Osteoblast (primary cell): ENCODE measurements around the gene MGAT4B. TPM values are rescaled to one million over a fixed set of nuclear protein-coding genes. Genes with fewer than 3 reads are reported as not detected.

Experiments
- DNase-seq: peaks from one replicate; pipeline ENCODE4 v3.0.0; 2011; ENCODE audit warnings: low spot score, mixed read lengths; ENCODE audit not compliant: insufficient read length; ENCODE audit errors: missing footprints
- H2AFZ ChIP-seq: 2 replicates; pipeline ENCODE4 v1.6.0; 2011; ENCODE audit warnings: mild to moderate bottlenecking, low read length
- H3K27ac ChIP-seq: 2 replicates; pipeline ENCODE4 v1.5.1; 2011; ENCODE audit warnings: mild to moderate bottlenecking, low read depth, low read length, moderate library complexity
- H3K27me3 ChIP-seq: 2 replicates; pipeline ENCODE4 v1.6.0; 2012; ENCODE audit warnings: mild to moderate bottlenecking, control low read depth, inconsistent platforms, low read length, moderate library complexity; ENCODE audit not compliant: insufficient read depth
- H3K36me3 ChIP-seq: 2 replicates; pipeline ENCODE4 v1.5.1; 2011; ENCODE audit warnings: mild to moderate bottlenecking, low read length, control low read depth, moderate library complexity; ENCODE audit not compliant: insufficient read depth
- H3K4me1 ChIP-seq: 2 replicates; pipeline ENCODE4 v1.5.1; 2011; ENCODE audit warnings: mild to moderate bottlenecking, low read length, control low read depth, moderate library complexity; ENCODE audit not compliant: insufficient read depth
- H3K4me2 ChIP-seq: 2 replicates; pipeline ENCODE4 v1.6.0; 2011; ENCODE audit warnings: mild to moderate bottlenecking, low read length; ENCODE audit not compliant: insufficient read depth
- H3K4me3 ChIP-seq: fragments of 200-600 bp; sonication (generic); 3 replicates; pipeline ENCODE4 v1.5.1; 2012; ENCODE audit warnings: mild to moderate bottlenecking, low read length, inconsistent platforms; ENCODE audit not compliant: insufficient read depth
- H3K79me2 ChIP-seq: 2 replicates; pipeline ENCODE4 v1.6.0; 2012; ENCODE audit warnings: mild to moderate bottlenecking, low read length, control low read depth, inconsistent platforms; ENCODE audit not compliant: insufficient read depth
- H3K9me3 ChIP-seq: 2 replicates; pipeline ENCODE4 v1.5.1; 2011; ENCODE audit warnings: low read depth, low read length, control low read depth
- H4K20me1 ChIP-seq: 2 replicates; pipeline ENCODE4 v1.6.0; 2012; ENCODE audit warnings: mild to moderate bottlenecking, low read length, control low read depth; ENCODE audit not compliant: insufficient read depth
- CTCF ChIP-seq: IDR thresholded peaks from 2 replicates; pipeline ENCODE4 v1.5.1; 2011; ENCODE audit warnings: mild to moderate bottlenecking, low read depth, low read length, moderate library complexity; ENCODE audit errors: extremely low read depth
- total RNA-seq: library from RNA; depleted of rRNA; stranded (reverse); fragments of >200 nt; gene quantifications from 2 replicates; pipeline ENCODE4 v1.2.3, GENCODE V29; 2012

The MGAT4B gene
- total RNA-seq, 1 donor: 95.9 TPM

- Histone ChIP-seq H3K27me3 (no peaks in the 10 kb centered on the region), H3K4me1 (peaks cover 28% of the 10 kb centered on the region), H2AFZ (no peak overlapping the region), H3K27ac (no peak overlapping the region), H3K36me3 (peaks cover 31% of the 10 kb centered on the region), H4K20me1 (peaks cover 37% of the 10 kb centered on the region), H3K4me3 (no peak overlapping the region), H3K79me2 (peaks cover 45% of the 10 kb centered on the region), H3K4me2 (no peak overlapping the region), H3K9me3 (no peaks in the 10 kb centered on the region)
- peak; percentile 94 for DNase-seq
- TF ChIP-seq CTCF: no peak
These were observed 4.3 kb downstream of the MGAT4B start for GRCh38 chr5:179802207-179802883.

GRCh38 chr5:179801304-179802206 is 5.1 kb downstream of the MGAT4B start:
- H2AFZ ChIP-seq: no peak overlapping the region
- peak; percentile 58 for TF ChIP-seq CTCF
- peaks cover 35% of the 10 kb centered on the region for H3K36me3 ChIP-seq
- no peak overlapping the region for H3K4me3 ChIP-seq
- no peaks in the 10 kb centered on the region for H3K27me3 ChIP-seq
- peak; percentile 97 for DNase-seq
- H3K27ac ChIP-seq: no peak overlapping the region
- no peak overlapping the region for H3K4me2 ChIP-seq
- H3K4me1 ChIP-seq: peaks cover 28% of the 10 kb centered on the region
- no peaks in the 10 kb centered on the region for H3K9me3 ChIP-seq
- peaks cover 45% of the 10 kb centered on the region for H3K79me2 ChIP-seq
- H4K20me1 ChIP-seq: peaks cover 37% of the 10 kb centered on the region

DNA sequence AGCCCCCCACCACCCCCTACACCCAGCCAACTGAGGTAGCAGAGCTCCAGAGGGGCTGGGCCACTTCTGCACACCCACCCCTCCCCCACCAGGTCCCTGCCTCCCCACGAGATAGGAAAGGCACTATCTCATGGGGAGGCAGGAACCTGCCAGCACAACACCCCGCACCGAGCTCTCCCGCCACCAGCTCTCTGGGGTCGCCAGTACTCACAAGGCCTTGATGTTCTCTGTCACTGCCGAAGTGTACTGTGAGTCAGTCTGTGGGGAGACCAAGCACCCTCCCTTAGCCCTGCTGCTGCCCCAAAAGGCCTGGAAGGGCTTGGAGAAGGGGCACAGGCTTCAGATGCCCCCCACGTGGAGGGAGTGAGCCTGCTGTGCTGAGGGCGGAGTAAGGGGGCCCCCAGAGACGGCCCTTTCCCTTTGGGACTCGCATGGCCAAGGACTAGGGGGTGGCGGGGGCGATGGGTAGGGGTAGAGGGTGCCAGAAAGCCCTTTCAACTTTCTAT is 5.9 kb downstream of the MGAT4B start:
- no peak overlapping the region for H3K4me2 ChIP-seq
- no peak overlapping the region for H3K4me3 ChIP-seq
- H2AFZ ChIP-seq: no peak overlapping the region
- peaks cover 35% of the 10 kb centered on the region for H3K36me3 ChIP-seq
- H3K4me1 ChIP-seq: peaks cover 28% of the 10 kb centered on the region
- peaks cover 41% of the 10 kb centered on the region for H3K79me2 ChIP-seq
- DNase-seq: peak; percentile 80
- no peaks in the 10 kb centered on the region for H3K27me3 ChIP-seq
- H4K20me1 ChIP-seq: peaks cover 37% of the 10 kb centered on the region
- no peak overlapping the region for H3K27ac ChIP-seq
- H3K9me3 ChIP-seq: no peaks in the 10 kb centered on the region
- no peak for TF ChIP-seq CTCF

- no peaks in the 10 kb centered on the region for H3K9me3 ChIP-seq
- no peak for TF ChIP-seq CTCF
- no peak overlapping the region for H2AFZ ChIP-seq
- DNase-seq: peak; percentile 81
- peaks cover 25% of the 10 kb centered on the region for H3K4me1 ChIP-seq
- peaks cover 32% of the 10 kb centered on the region for H4K20me1 ChIP-seq
- peaks cover 36% of the 10 kb centered on the region for H3K79me2 ChIP-seq
- no peak overlapping the region for H3K4me3 ChIP-seq
- H3K27me3 ChIP-seq: no peaks in the 10 kb centered on the region
- H3K27ac ChIP-seq: no peak overlapping the region
- H3K4me2 ChIP-seq: no peak overlapping the region
- peaks cover 35% of the 10 kb centered on the region for H3K36me3 ChIP-seq
These were observed 6.5 kb downstream of the MGAT4B start for GRCh38 chr5:179800071-179800695.
